K562 (cell line): ENCODE data around the gene CDK9. TPM values are rescaled to one million over a fixed set of nuclear protein-coding genes. Genes with fewer than 3 reads are reported as not detected.

Experiments used
- ATF1 ChIP-seq, 2 experiments: fragments of 450-650 bp in 1 of 2; IDR thresholded peaks; 2 replicates each; pipeline ENCODE4 v1.6.1; 2016; ENCODE audit warnings: missing compliant biosample characterization in 1 of 2, missing genetic modification characterization in 1 of 2
- BRF1 ChIP-seq: IDR thresholded peaks from 3 replicates; pipeline ENCODE4 v1.6.1; 2011; ENCODE audit warnings: borderline replicate concordance, mild to moderate bottlenecking; ENCODE audit not compliant: insufficient read length; ENCODE audit errors: extremely low read depth
- CAMTA2 ChIP-seq: fragments of 250-450 bp; sonication (Bioruptor Pico); conservative IDR thresholded peaks from 2 replicates; pipeline ENCODE4 v1.5.1; 2022
- CC2D1A ChIP-seq: fragments of 450-650 bp; IDR thresholded peaks from 2 replicates; pipeline ENCODE4 v1.6.1; 2017; ENCODE audit warnings: mild to moderate bottlenecking
- CHD2 ChIP-seq: IDR thresholded peaks from 2 replicates; pipeline ENCODE4 v1.6.1; 2011; ENCODE audit warnings: low read depth, low read length
- COPS2 ChIP-seq: fragments of 450-650 bp; conservative IDR thresholded peaks from 2 replicates; pipeline ENCODE4 v1.6.1; 2016; ENCODE audit warnings: mild to moderate bottlenecking, moderate library complexity
- E2F6 ChIP-seq, 2 experiments: IDR thresholded peaks; 2 replicates each; pipeline ENCODE4 v1.6.1; 2011; ENCODE audit warnings: borderline replicate concordance in 1 of 2, control low read depth in 1 of 2, low read depth in 1 of 2, low read length in 1 of 2, mild to moderate bottlenecking in 1 of 2, mixed read lengths in 1 of 2, moderate library complexity in 1 of 2; ENCODE audit not compliant: insufficient read depth in 1 of 2, insufficient read length in 1 of 2, poor library complexity in 1 of 2, severe bottlenecking in 1 of 2; ENCODE audit errors: extremely low read depth in 1 of 2
- ESRRA ChIP-seq: fragments of 450-650 bp; IDR thresholded peaks from 2 replicates; pipeline ENCODE4 v1.6.1; 2014; ENCODE audit warnings: low read depth, mild to moderate bottlenecking, moderate library complexity, borderline replicate concordance
- ETV5 ChIP-seq: sonication (generic); formaldehyde crosslinking; IDR thresholded peaks from 2 replicates; pipeline ENCODE4 v1.4.0; 2020; ENCODE audit warnings: low read depth, mild to moderate bottlenecking, missing genetic modification reagents
- FOXM1 ChIP-seq, 2 experiments: fragments of 450-650 bp in 1 of 2; sonication (generic) in 1 of 2; formaldehyde crosslinking in 1 of 2; IDR thresholded peaks; 2 replicates each; pipeline versions ENCODE4 v1.6.1 to v1.9.0; 2017 to 2022; ENCODE audit warnings: low read depth in 2 of 2, mild to moderate bottlenecking in 2 of 2, missing genetic modification reagents in 1 of 2, moderate library complexity in 1 of 2
- ILF3 ChIP-seq: fragments of 450-650 bp; IDR thresholded peaks from 2 replicates; pipeline ENCODE4 v1.6.1; 2018; ENCODE audit warnings: antibody characterized with exemption, mild to moderate bottlenecking, moderate library complexity, borderline replicate concordance
- MBD1 ChIP-seq: fragments of 250-450 bp; sonication (Bioruptor Pico); IDR thresholded peaks from 2 replicates; pipeline ENCODE4 v1.8.0; 2022; ENCODE audit warnings: inconsistent platforms
- MTF1 ChIP-seq: fragments of 250-450 bp; sonication (Bioruptor Pico); IDR thresholded peaks from 2 replicates; pipeline ENCODE4 v1.9.0; 2021; ENCODE audit warnings: moderate library complexity, mild to moderate bottlenecking, inconsistent platforms, borderline replicate concordance
- NCOA6 ChIP-seq: fragments of 450-650 bp; IDR thresholded peaks from 2 replicates; pipeline ENCODE4 v1.6.1; 2017; ENCODE audit warnings: mild to moderate bottlenecking
- NEUROD1 ChIP-seq: fragments of 150-350 bp; IDR thresholded peaks from 2 replicates; pipeline ENCODE4 v1.6.1; 2014; ENCODE audit warnings: borderline replicate concordance, low read length, low read depth; ENCODE audit not compliant: partially characterized antibody
- PRDM10 ChIP-seq: fragments of 450-650 bp; IDR thresholded peaks from 2 replicates; pipeline ENCODE4 v1.6.1; 2018; ENCODE audit not compliant: partially characterized antibody
- SMARCA5 ChIP-seq: fragments of 450-650 bp; IDR thresholded peaks from 2 replicates; pipeline ENCODE4 v1.6.1; 2016
- SRF ChIP-seq, 2 experiments: fragments of 250-450, 450-650 bp in 1 of 2; sonication (Bioruptor Pico) in 1 of 2; sonication (generic) in 1 of 2; formaldehyde crosslinking; IDR thresholded peaks; 2 replicates each; pipeline versions ENCODE4 v1.5.0 to v1.5.1; 2020 to 2022; ENCODE audit warnings: mild to moderate bottlenecking in 1 of 2, missing genetic modification reagents in 1 of 2
- STAT5B ChIP-seq: fragments of 250-450 bp; sonication (Bioruptor Pico); IDR thresholded peaks from 2 replicates; pipeline ENCODE4 v1.8.0; 2021; ENCODE audit warnings: mild to moderate bottlenecking, inconsistent platforms
- TRIM28 ChIP-seq: fragments of 450-650 bp; IDR thresholded peaks from 2 replicates; pipeline ENCODE4 v1.6.1; 2017
- ZNF134 ChIP-seq: fragments of 250-450 bp; sonication (Bioruptor Pico); conservative IDR thresholded peaks from 2 replicates; pipeline ENCODE4 v1.4.0; 2020
- ZNF766 ChIP-seq: fragments of 200-800 bp; sonication (Bioruptor generic); conservative IDR thresholded peaks from 2 replicates; pipeline ENCODE4 v1.6.1; 2016; ENCODE audit warnings: missing genetic modification characterization, missing compliant biosample characterization
- polyA plus RNA-seq, 8 experiments: library from polyadenylated mRNA; depleted of rRNA in 4 of 8; stranded (reverse) in 5 of 8; unstranded in 3 of 8; fragments of >200 nt; fragmentation: Nextera tagmentation in 2 of 8; fragmentation: Illumina TruSeq in 1 of 8; extraction: Ambion mirVana in 2 of 8; extraction: Trizol in 1 of 8; gene quantifications; 2 replicates each; pipeline versions ENCODE4 v1.2.1 to v1.2.3, GENCODE V29; 2011 to 2014; ENCODE audit warnings: inconsistent platforms in 1 of 8, missing spikeins in 1 of 8
- total RNA-seq, 7 experiments: library from RNA; depleted of rRNA in 6 of 7; stranded (reverse); fragments of >200 nt in 6 of 7; fragmentation: Illumina TruSeq in 2 of 7; extraction: Trizol in 2 of 7; gene quantifications; 2 replicates each; pipeline versions ENCODE4 v1.2.1 to v1.2.3, GENCODE V29; 2011 to 2021; ENCODE audit warnings: low replicate concordance in 1 of 7

Gene CDK9
- total and polyA plus RNA-seq, 9 of the 15 experiments (the other 6 are each of a cell fraction or from before 2014, with no cell fraction given), result 4.2 to 78.6 (median 33.0) TPM

GRCh38 chr9:127828262-127829031 lies 42.6 kb downstream of the CDK9 start (continued):
- TF ChIP-seq CHD2 (no peak), MTF1 (no peak), E2F6 (IDR thresholded peaks at IDR 0.05; ENCODE audit: borderline replicate concordance in 1 of 2, extremely low read depth in 1 of 2, insufficient read depth in 1 of 2, insufficient read length in 1 of 2, low read depth in 1 of 2, low read length in 1 of 2, poor library complexity in 1 of 2, severe bottlenecking in 1 of 2) (peak; percentile 60 to 65), ETV5 (CRISPR knock-in tag) (peak; percentile 80; the same call in 1 of the 2 replicates), COPS2 (no peak), TRIM28 (no peak), ZNF766 (CRISPR knock-in tag) (no peak), ESRRA (peak; percentile 45), PRDM10 (peak; percentile 84), CC2D1A (no peak), NEUROD1 (no peak), BRF1 (no peak), ATF1 (CRISPR knock-in tag; IDR thresholded peaks at IDR 0.05) (no peak), ATF1 (tag; IDR thresholded peaks at IDR 0.05) (peak; percentile 40; the same call in 1 of the 2 replicates), FOXM1 (IDR thresholded peaks at IDR 0.05; ENCODE audit: low read depth) (no peak), FOXM1 (CRISPR knock-in tag; IDR thresholded peaks at IDR 0.05; ENCODE audit: low read depth) (peak; percentile 44; the same call in 1 of the 2 replicates), NCOA6 (no peak), SMARCA5 (no peak), STAT5B (CRISPR knock-in tag) (no peak), SRF (CRISPR knock-in tag; IDR thresholded peaks at IDR 0.05) (no peak), MBD1 (CRISPR knock-in tag) (no peak), CAMTA2 (CRISPR knock-in tag) (no peak), ZNF134 (CRISPR knock-in tag) (no peak), ILF3 (no peak)
